GM23248 (cell line): ENCODE results near the gene AP1B1.

Source experiments
- EZH2 ChIP-seq: fragments of 200-600 bp; sonication (generic); IDR thresholded peaks from 2 replicates; pipeline ENCODE4 v1.6.1; 2018; ENCODE audit warnings: antibody characterized with exemption, mild to moderate bottlenecking; ENCODE audit not compliant: insufficient read depth, poor library complexity, severe bottlenecking
- EZH2phosphoT487 ChIP-seq: fragments of 200-600 bp; sonication (generic); IDR thresholded peaks from 2 replicates; pipeline ENCODE4 v1.6.1; 2018; ENCODE audit warnings: antibody characterized with exemption, moderate library complexity, mild to moderate bottlenecking, low read depth; ENCODE audit not compliant: insufficient read depth

DNA sequence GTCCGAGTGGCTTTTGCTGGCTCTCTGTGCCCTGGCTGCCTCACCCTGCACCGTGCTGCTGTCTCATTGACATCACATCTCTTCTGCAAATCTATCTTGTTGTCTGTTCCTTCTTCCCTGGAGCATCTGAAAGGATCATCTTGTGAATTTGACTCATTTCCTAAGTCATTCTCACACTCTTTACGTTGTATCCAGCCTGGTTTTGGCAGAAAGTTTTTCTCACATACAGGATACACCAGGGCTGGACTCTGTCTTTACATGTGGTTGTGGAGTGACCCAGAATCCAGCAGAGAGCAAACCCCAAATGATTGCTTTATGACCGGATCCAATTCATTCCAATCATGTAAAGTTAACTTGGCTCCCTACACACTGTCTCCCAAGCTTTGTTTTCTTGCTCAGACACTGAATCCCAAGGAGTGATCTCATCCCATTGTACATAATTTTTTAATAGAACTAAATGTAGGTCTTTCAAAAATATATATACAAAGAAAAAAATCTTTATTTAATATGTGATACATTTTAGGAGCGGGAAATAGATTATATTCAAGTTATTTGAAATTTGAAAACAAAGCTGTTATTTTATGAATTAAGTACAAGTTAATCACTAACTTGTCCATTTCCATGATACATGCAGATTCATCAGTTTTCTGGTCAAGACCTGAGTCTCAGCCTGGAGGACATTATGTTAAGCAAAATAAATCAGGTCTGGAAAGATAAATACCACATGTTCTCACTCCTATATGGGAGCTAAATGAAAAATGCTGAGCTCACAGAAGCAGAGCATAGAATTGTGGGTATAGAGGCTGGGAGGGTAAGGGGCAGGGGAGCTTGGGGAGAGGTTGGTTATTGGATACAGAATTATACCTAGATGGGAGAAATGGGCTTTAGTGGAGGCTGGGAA, 47.1 kb upstream of the AP1B1 start:
- TF ChIP-seq EZH2 (no peak), EZH2phosphoT487 (no peak)
